ENCODE measurements around the gene PRKAG2. TPM values are rescaled to one million over a fixed set of nuclear protein-coding genes. Genes with fewer than 3 reads are reported as not detected.

Gene PRKAG2
- total and polyA plus RNA-seq, 4 donors = 17.5 to 33.3 (median 23.9) TPM

- no peaks in the 10 kb centered on the region for H3K27me3 ChIP-seq (ENCODE audit: control insufficient read depth in 3 of 3, insufficient read depth in 3 of 3, low read length in 2 of 3)
- no peak overlapping the region for H3K27ac ChIP-seq (ENCODE audit: low read depth in 1 of 2, low read length in 1 of 2)
- no peak overlapping the region for H3K4me3 ChIP-seq
- H3K4me1 ChIP-seq (ENCODE audit: control insufficient read depth in 5 of 5, insufficient read depth in 5 of 5, low read length in 5 of 5) = peaks cover 0 to 1% (median 0%) of the 10 kb centered on the region in 5 donors
- H3K9ac ChIP-seq (ENCODE audit: insufficient read depth in 1 of 2, low read length in 2 of 2) = no peak overlapping the region
- H3K9me3 ChIP-seq (ENCODE audit: control insufficient read depth in 4 of 4, insufficient read depth in 3 of 4, low read length in 3 of 4) = no peaks in the 10 kb centered on the region
- 95 to 96% methylated on average over 1 of the region's 1 CpG for WGBS, 2 donors
- DNase-seq = no peak
- no peak for TF ChIP-seq CTCF (IDR thresholded peaks at IDR 0.05; ENCODE audit: control extremely low read depth, extremely low read depth)
- ATAC-seq (ENCODE audit: insufficient read depth, low FRiP score) = no peak
- no peaks in the 10 kb centered on the region for H3K36me3 ChIP-seq (ENCODE audit: control insufficient read depth in 4 of 4, insufficient read depth in 4 of 4, low read length in 4 of 4)
Observed at GRCh38 chr7:151658778-151659177, 218.1 kb downstream of the PRKAG2 start.

- no peak for ATAC-seq (ENCODE audit: insufficient read depth, low FRiP score)
- peaks cover 0 to 1% (median 0%) of the 10 kb centered on the region in 5 donors for H3K4me1 ChIP-seq (ENCODE audit: control insufficient read depth in 5 of 5, insufficient read depth in 5 of 5, low read length in 5 of 5)
- whole genome bisulfite sequencing, 2 donors = 92 to 95% methylated on average over 3 of the region's 3 CpGs
Observed at GRCh38 chr7:151657173-151657572, 219.7 kb downstream of the PRKAG2 start.

GRCh38 chr7:151655555-151655954, 221.4 kb downstream of the PRKAG2 start:
- no peak for TF ChIP-seq CTCF (IDR thresholded peaks at IDR 0.05; ENCODE audit: control extremely low read depth, extremely low read depth)
- Histone ChIP-seq H3K4me1 (ENCODE audit: control insufficient read depth in 5 of 5, insufficient read depth in 5 of 5, low read length in 5 of 5) (peaks cover 0 to 5% (median 4%) of the 10 kb centered on the region in 5 donors), H3K27me3 (ENCODE audit: control insufficient read depth in 3 of 3, insufficient read depth in 3 of 3, low read length in 2 of 3) (no peaks in the 10 kb centered on the region), H3K27ac (ENCODE audit: low read depth in 1 of 2, low read length in 1 of 2) (no peak overlapping the region), H3K36me3 (ENCODE audit: control insufficient read depth in 4 of 4, insufficient read depth in 4 of 4, low read length in 4 of 4) (no peaks in the 10 kb centered on the region), H3K9ac (ENCODE audit: insufficient read depth in 1 of 2, low read length in 2 of 2) (no peak overlapping the region), H3K4me3 (no peak overlapping the region), H3K9me3 (ENCODE audit: control insufficient read depth in 4 of 4, insufficient read depth in 3 of 4, low read length in 3 of 4) (no peaks in the 10 kb centered on the region)
- no peak for ATAC-seq (ENCODE audit: insufficient read depth, low FRiP score)
- no peak for DNase-seq
- WGBS, 2 donors = 94 to 99% methylated on average over 3 of the region's 3 CpGs

More at GRCh38 chr7:151657173-151657572, 219.7 kb downstream of the PRKAG2 start:
- H3K4me3 ChIP-seq = no peak overlapping the region
- no peaks in the 10 kb centered on the region for H3K36me3 ChIP-seq (ENCODE audit: control insufficient read depth in 4 of 4, insufficient read depth in 4 of 4, low read length in 4 of 4)
- TF ChIP-seq CTCF (IDR thresholded peaks at IDR 0.05; ENCODE audit: control extremely low read depth, extremely low read depth) = no peak
- no peak overlapping the region for H3K9ac ChIP-seq (ENCODE audit: insufficient read depth in 1 of 2, low read length in 2 of 2)
- H3K9me3 ChIP-seq (ENCODE audit: control insufficient read depth in 4 of 4, insufficient read depth in 3 of 4, low read length in 3 of 4) = no peaks in the 10 kb centered on the region
- H3K27me3 ChIP-seq (ENCODE audit: control insufficient read depth in 3 of 3, insufficient read depth in 3 of 3, low read length in 2 of 3) = no peaks in the 10 kb centered on the region
- no peak for DNase-seq
- H3K27ac ChIP-seq (ENCODE audit: low read depth in 1 of 2, low read length in 1 of 2) = no peak overlapping the region

- Histone ChIP-seq H3K9me3 (ENCODE audit: control insufficient read depth in 4 of 4, insufficient read depth in 3 of 4, low read length in 3 of 4) (no peaks in the 10 kb centered on the region), H3K27me3 (ENCODE audit: control insufficient read depth in 3 of 3, insufficient read depth in 3 of 3, low read length in 2 of 3) (no peaks in the 10 kb centered on the region)
- ATAC-seq (ENCODE audit: insufficient read depth, low FRiP score) = no peak
Observed at GRCh38 chr7:151652111-151652510, 224.8 kb downstream of the PRKAG2 start.

More at GRCh38 chr7:151652111-151652510, 224.8 kb downstream of the PRKAG2 start:
- H3K4me3 ChIP-seq = no peak overlapping the region
- no peak for TF ChIP-seq CTCF (IDR thresholded peaks at IDR 0.05; ENCODE audit: control extremely low read depth, extremely low read depth)
- no peak overlapping the region for H3K27ac ChIP-seq (ENCODE audit: low read depth in 1 of 2, low read length in 1 of 2)
- no peak overlapping the region for H3K9ac ChIP-seq (ENCODE audit: insufficient read depth in 1 of 2, low read length in 2 of 2)
- no peak for DNase-seq
- H3K36me3 ChIP-seq (ENCODE audit: control insufficient read depth in 4 of 4, insufficient read depth in 4 of 4, low read length in 4 of 4) = no peaks in the 10 kb centered on the region
- WGBS, 2 donors = 80 to 90% methylated on average over 5 of the region's 5 CpGs
- H3K4me1 ChIP-seq (ENCODE audit: control insufficient read depth in 5 of 5, insufficient read depth in 5 of 5, low read length in 5 of 5) = peaks cover 0 to 6% (median 4%) of the 10 kb centered on the region in 5 donors
